GM19467 (cell line): Measurements from ENCODE around the gene DVL2.

Source experiments
- ATAC-seq: cut with Tn5 transposase; IDR thresholded peaks from one replicate; pipeline ENCODE4 v1.9.1; 2021; ENCODE audit warnings: mild to moderate bottlenecking, moderate library complexity; ENCODE audit not compliant: unreplicated experiment

DVL2 gene

GRCh38 chr17:7238420-7239090 lies 4.2 kb upstream of the DVL2 start:
- no peak for ATAC-seq

- no peak for ATAC-seq
Measured at GRCh38 chr17:7237761-7238419, 3.6 kb upstream of the DVL2 start.

- ATAC-seq, result no peak
Measured at GRCh38 chr17:7237266-7237760, 3.0 kb upstream of the DVL2 start.

- ATAC-seq, result no peak
Measured at GRCh38 chr17:7236808-7237207, 2.5 kb upstream of the DVL2 start.

GRCh38 chr17:7235693-7236665 lies 1.7 kb upstream of the DVL2 start:
- ATAC-seq, result no peak

GRCh38 chr17:7233701-7234082 lies 625 bp downstream of the DVL2 start:
- no peak for ATAC-seq

GRCh38 chr17:7232114-7232513 lies 2.2 kb downstream of the DVL2 start:
- no peak for ATAC-seq

GRCh38 chr17:7229504-7229903 lies 4.8 kb downstream of the DVL2 start:
- no peak for ATAC-seq

- ATAC-seq, result no peak
Measured at GRCh38 chr17:7228920-7229319, 5.4 kb downstream of the DVL2 start.

- ATAC-seq, result no peak
Measured at GRCh38 chr17:7226721-7227710, 7.3 kb downstream of the DVL2 start.

GRCh38 chr17:7225711-7226331 lies 8.5 kb downstream of the DVL2 start:
- no peak for ATAC-seq

- ATAC-seq, result no peak
Measured at GRCh38 chr17:7224661-7225111, 9.6 kb downstream of the DVL2 start.

GRCh38 chr17:7224110-7224509 lies 10.2 kb downstream of the DVL2 start:
- ATAC-seq, result no peak

- no peak for ATAC-seq
Measured at GRCh38 chr17:7223375-7223774, 10.9 kb downstream of the DVL2 start.

GRCh38 chr17:7222972-7223292 lies 11.4 kb downstream of the DVL2 start:
- ATAC-seq, result no peak

GRCh38 chr17:7222093-7222971 lies 12.0 kb downstream of the DVL2 start:
- ATAC-seq, result no peak

GRCh38 chr17:7221278-7222092 lies 12.8 kb downstream of the DVL2 start:
- ATAC-seq, result no peak
